ENCODE results near the gene ZNF524. TPM values are rescaled to one million over a fixed set of nuclear protein-coding genes. Genes with fewer than 3 reads are reported as not detected.
"Not testable (repeated sequence)": the region's sequence is repeated elsewhere in the genome, so short reads cannot be mapped to it uniquely, and the experiment has no call there.

ZNF524 gene
- total RNA-seq, 2 donors from 2014 or later: 29.7 to 45.4 TPM

DNA sequence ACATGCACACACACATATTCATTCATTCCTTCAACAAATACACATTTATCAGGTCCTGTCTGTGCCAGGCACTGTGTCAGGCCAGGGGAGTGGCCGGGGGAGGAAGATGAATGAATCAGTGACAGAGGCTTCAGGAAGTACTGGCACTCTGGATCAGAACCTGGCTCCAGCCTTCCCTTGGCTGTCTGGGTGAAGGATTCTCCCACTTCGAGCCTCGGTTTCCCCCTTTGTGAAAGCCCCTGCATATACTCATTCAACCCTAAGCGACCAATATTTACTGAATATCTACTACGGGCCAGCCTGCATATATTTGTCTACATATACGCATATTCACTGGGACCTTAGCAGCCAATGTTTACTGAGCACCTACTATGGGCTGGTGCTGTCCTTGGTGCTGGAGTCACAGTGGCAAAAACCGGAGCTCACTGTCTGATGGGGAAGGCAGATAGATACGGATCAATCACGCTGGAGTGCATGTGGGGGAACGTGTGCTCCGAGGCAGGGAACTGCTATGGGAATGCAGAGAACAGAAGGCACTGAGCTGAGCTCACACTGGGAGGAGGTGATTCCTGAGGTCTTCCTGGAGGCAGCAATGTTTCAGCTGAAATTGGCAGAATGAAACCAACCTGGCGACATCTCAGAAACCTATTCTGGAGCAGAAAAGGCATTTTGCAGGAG lies 18.8 kb upstream of the ZNF524 start:
- intact Hi-C loops (cut with DNase I): no loop called here
- peak in 1 of 4 donors; percentile 50 for DNase-seq
- 10 to 18% methylated on average over 11 to 12 of the region's 12 CpGs for WGBS, 2 donors

DNA sequence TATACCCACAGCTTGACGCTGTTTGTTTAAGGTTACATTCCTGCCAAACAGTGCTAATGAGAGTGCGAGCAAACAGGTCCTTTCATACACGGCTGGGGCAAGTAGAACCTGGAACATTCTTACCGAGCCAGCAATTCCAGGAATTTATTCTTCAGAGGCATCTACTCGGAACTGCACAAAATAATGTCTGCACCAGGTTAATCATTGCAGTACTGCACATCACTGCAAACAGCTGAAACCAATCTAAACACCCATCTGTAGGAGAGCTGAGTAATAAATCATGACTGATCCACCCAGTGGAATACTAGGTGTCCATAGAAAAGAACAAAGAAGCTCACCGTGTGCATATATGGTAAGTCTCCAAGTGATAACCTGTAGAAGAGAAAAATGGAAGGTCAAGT lies 18.3 kb upstream of the ZNF524 start:
- no peaks in the 10 kb centered on the region for H3K36me3 ChIP-seq (replicated peaks in 1 of 2; ENCODE audit: insufficient read depth in 1 of 2, low read depth in 2 of 2)
- H3K9me3 ChIP-seq: no peaks in the 10 kb centered on the region
- H3K4me3 ChIP-seq: no peak overlapping the region
- peaks cover 42% of the 10 kb centered on the region for H3K4me1 ChIP-seq
- DNase-seq (peak in 2 of 4 donors; percentile 43), ATAC-seq (peak; percentile 50)
- intact Hi-C loops (cut with DNase I): no loop called here
- TF ChIP-seq POLR2A (IDR thresholded peaks at IDR 0.05): no peak
- TF ChIP-seq, protein P1, sequence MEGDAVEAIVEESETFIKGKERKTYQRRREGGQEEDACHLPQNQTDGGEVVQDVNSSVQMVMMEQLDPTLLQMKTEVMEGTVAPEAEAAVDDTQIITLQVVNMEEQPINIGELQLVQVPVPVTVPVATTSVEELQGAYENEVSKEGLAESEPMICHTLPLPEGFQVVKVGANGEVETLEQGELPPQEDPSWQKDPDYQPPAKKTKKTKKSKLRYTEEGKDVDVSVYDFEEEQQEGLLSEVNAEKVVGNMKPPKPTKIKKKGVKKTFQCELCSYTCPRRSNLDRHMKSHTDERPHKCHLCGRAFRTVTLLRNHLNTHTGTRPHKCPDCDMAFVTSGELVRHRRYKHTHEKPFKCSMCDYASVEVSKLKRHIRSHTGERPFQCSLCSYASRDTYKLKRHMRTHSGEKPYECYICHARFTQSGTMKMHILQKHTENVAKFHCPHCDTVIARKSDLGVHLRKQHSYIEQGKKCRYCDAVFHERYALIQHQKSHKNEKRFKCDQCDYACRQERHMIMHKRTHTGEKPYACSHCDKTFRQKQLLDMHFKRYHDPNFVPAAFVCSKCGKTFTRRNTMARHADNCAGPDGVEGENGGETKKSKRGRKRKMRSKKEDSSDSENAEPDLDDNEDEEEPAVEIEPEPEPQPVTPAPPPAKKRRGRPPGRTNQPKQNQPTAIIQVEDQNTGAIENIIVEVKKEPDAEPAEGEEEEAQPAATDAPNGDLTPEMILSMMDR (IDR thresholded peaks at IDR 0.05): no peak
- H3K27ac ChIP-seq: peak overlapping the region; percentile 71 to 95 (median 89)
- WGBS, 2 donors: 5 to 6% methylated on average over 5 to 6 of the region's 6 CpGs
- H3K27me3 ChIP-seq: no peaks in the 10 kb centered on the region

More for the DNA sequence above, 18.8 kb upstream of the ZNF524 start:
- peak; percentile 6 for ATAC-seq
- H3K4me1 ChIP-seq: peaks cover 36% of the 10 kb centered on the region
- peak overlapping the region; percentile 71 to 95 (median 89) for H3K27ac ChIP-seq
- H3K27me3 ChIP-seq: no peaks in the 10 kb centered on the region
- H3K9me3 ChIP-seq: no peaks in the 10 kb centered on the region
- H3K36me3 ChIP-seq (replicated peaks in 1 of 2; ENCODE audit: insufficient read depth in 1 of 2, low read depth in 2 of 2): no peaks in the 10 kb centered on the region
- H3K4me3 ChIP-seq: peak overlapping the region; percentile 96
- no peak for TF ChIP-seq POLR2A (IDR thresholded peaks at IDR 0.05)

DNA sequence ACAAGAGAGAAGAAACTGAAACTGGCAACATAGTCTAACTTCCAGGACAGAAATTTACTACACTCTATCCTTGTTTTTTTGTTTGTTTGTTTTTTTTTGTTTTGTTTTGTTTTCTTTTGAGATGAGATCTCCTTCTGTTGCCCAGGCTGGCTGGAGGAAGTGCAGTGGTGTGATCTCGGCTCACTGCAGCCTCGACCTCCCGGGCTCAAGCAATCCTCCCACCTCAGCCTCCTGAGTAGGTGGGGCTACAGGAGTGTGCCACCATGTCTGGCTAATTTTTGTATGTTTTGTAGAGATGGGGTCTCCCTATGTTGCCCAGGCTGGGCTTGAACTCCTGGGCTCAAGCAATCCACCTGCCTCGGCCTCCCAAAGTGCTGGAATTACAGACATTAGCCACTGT lies 17.8 kb upstream of the ZNF524 start:
- H3K36me3 ChIP-seq (replicated peaks in 1 of 2; ENCODE audit: insufficient read depth in 1 of 2, low read depth in 2 of 2); DNase-seq; ATAC-seq; intact Hi-C loops (cut with DNase I); H3K9me3 ChIP-seq; H3K4me3 ChIP-seq; H3K27me3 ChIP-seq: not testable (repeated sequence)
- Histone ChIP-seq H3K4me1 (peaks cover 46% of the 10 kb centered on the region), H3K27ac (peak overlapping the region; percentile 69 to 95 (median 89))
- 55 to 66% methylated on average over 4 of the region's 4 CpGs for WGBS, 2 donors

DNA sequence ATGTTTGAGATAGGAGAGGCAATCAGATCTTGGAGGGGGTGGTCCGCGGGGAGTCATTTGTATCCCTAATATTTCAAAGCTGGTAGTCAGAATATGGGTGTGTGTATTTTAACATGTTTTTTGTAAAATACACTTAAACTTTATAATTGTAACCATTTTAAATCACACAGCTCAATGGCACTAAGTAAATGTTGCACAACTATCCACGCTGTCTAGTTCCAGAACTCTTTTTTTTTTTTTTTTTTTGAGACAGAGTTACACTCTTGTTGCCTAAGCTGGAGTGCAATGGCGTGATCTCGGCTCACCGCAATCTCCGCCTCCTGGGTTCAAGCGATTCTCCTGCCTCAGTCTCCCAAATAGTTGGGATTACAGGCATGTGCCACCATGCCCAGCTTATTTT lies 16.2 kb upstream of the ZNF524 start:
- Histone ChIP-seq H3K27ac (peak overlapping the region in 1 of 4 donors; percentile 13), H3K4me1 (peaks cover 49% of the 10 kb centered on the region)
- DNase-seq; ATAC-seq; H3K9me3 ChIP-seq; H3K4me3 ChIP-seq; H3K36me3 ChIP-seq (replicated peaks in 1 of 2; ENCODE audit: insufficient read depth in 1 of 2, low read depth in 2 of 2); H3K27me3 ChIP-seq; intact Hi-C loops (cut with DNase I): not testable (repeated sequence)
- 65 to 74% methylated on average over 8 of the region's 8 CpGs for WGBS, 2 donors

DNA sequence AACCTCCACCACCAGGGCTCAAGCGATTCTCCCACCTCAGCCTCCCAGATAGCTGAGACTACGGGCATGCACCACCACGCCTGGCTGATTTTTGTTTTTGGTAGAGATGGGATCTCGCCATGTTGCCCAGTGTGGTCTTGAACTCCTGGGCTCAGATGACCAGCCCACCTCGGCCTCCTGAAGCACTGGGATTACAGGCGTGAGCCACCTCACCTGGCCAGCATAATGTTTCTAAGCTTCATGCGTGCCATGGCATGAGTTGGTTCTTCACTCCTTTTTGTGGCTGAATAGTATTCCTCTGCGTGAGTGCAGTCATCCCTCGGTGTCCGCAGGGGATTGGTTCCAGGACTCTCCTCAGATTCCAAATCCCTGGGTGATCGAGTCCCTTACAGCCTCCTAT lies 15.2 kb upstream of the ZNF524 start:
- ATAC-seq: no peak
- peak overlapping the region in 1 of 4 donors; percentile 64 for H3K27ac ChIP-seq
- H3K27me3 ChIP-seq: no peaks in the 10 kb centered on the region
- H3K4me3 ChIP-seq: no peak overlapping the region
- DNase-seq: no peak
- no peaks in the 10 kb centered on the region for H3K9me3 ChIP-seq
- H3K36me3 ChIP-seq (replicated peaks in 1 of 2; ENCODE audit: insufficient read depth in 1 of 2, low read depth in 2 of 2): no peaks in the 10 kb centered on the region
- peaks cover 41% of the 10 kb centered on the region for H3K4me1 ChIP-seq
- 72 to 84% methylated on average over 9 to 11 of the region's 11 CpGs for WGBS, 2 donors
- intact Hi-C loops (cut with DNase I): no loop called here
- TF ChIP-seq, protein P1 (IDR thresholded peaks at IDR 0.05): no peak

DNA sequence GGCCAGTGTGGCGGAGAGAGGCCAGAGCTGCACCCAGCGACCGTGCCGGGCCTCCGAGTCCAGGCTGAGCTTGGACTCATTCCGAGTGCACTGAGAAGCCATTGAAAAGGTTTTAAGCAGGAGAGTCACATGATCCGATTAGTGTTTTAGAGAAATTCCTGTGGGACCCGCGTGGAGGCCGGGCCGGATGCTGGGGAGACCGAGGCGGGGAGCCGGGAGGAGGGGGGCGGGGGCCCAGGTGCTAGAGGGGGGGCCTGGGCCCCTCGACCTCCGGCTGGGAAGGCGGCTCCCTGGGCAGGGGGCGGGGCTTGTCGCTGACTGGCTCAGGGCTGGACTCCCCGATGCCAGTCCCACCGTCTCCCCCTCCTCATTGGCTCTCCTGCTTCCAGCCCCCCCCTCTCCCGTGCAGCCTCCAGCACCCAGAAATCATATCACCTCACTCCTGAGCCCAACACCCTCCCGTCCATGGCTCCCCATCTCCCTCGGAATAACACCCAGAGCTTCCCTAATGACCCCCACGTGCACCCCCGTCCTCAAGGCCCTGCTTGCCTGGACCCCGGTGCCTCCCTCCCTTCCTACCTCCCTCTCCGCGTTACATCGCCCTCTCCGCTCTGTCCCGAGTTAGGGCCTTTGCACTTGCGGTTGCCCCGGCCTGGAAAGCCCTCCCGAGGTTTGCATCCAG lies 14.3 kb upstream of the ZNF524 start:
- TF ChIP-seq, protein P1 (IDR thresholded peaks at IDR 0.05): no peak
- peak in 2 of 3 donors; percentile 14 to 37 for TF ChIP-seq POLR2A (IDR thresholded peaks at IDR 0.05)
- Histone ChIP-seq H3K4me3 (no peak overlapping the region), H3K27me3 (no peaks in the 10 kb centered on the region), H3K4me1 (peaks cover 40% of the 10 kb centered on the region), H3K27ac (peak overlapping the region; percentile 22 to 82 (median 70)), H3K36me3 (replicated peaks in 1 of 2; ENCODE audit: insufficient read depth in 1 of 2, low read depth in 2 of 2) (no peaks in the 10 kb centered on the region), H3K9me3 (no peaks in the 10 kb centered on the region)
- intact Hi-C loops (cut with DNase I): no loop called here
- DNase-seq (peak; percentile 68 to 83 (median 81)), ATAC-seq (peak; percentile 60)
- 8 to 10% methylated on average over 23 to 36 of the region's 36 CpGs for WGBS, 2 donors

All from body of pancreas (tissue), 4 donors.